AG04449 (cell line): ENCODE results near the gene PLEKHD1.

Experiments
- CTCF ChIA-PET: fragments of 350-600 bp; formaldehyde crosslinking; extraction: SDS; loops from one replicate; lab custom pipeline; 2021; ENCODE audit warnings: antibody characterized with exemption; lab: Yijun Ruan, JAX
- POLR2A ChIA-PET: fragments of 400-600, 350-600 bp; formaldehyde crosslinking; extraction: SDS; loops from one replicate; lab custom pipeline; 2020; ENCODE audit warnings: antibody characterized with exemption, inconsistent platforms; lab: Yijun Ruan, JAX
- DNase-seq: peaks from one replicate; pipeline ENCODE4 v3.0.0-alpha.2; 2010; ENCODE audit warnings: low read depth, low spot score
- H3K4me3 ChIP-seq: 2 replicates; pipeline ENCODE4 v1.5.1; 2011; ENCODE audit warnings: low read depth, mild to moderate bottlenecking, control low read depth, low read length
- CTCF ChIP-seq: IDR thresholded peaks from one replicate; pipeline ENCODE4 v1.5.1; 2011; ENCODE audit warnings: mild to moderate bottlenecking, moderate library complexity, low read length, control low read depth, inconsistent platforms; ENCODE audit not compliant: insufficient read depth; ENCODE audit errors: missing control alignments

The PLEKHD1 gene

GRCh38 chr14:69479696-69480095 is 4.8 kb upstream of the PLEKHD1 start:
- no peak overlapping the region for H3K4me3 ChIP-seq
- no peak for TF ChIP-seq CTCF
- ChIA-PET CTCF (interaction anchor here (0.8 to 0.9 kb wide), 2 partner anchors 20 to 56 kb away, joined by 3 read pairs; no protein-coding TSS in a partner anchor), POLR2A (no interaction called here)
- no peak for DNase-seq

GRCh38 chr14:69480136-69480535 is 4.4 kb upstream of the PLEKHD1 start:
- CTCF ChIA-PET = interaction anchor here (0.8 to 3.0 kb wide), 2 partner anchors 13 to 55 kb away, joined by 3 to 12 read pairs; no protein-coding TSS in a partner anchor
- H3K4me3 ChIP-seq = no peak overlapping the region
- DNase-seq = no peak
- POLR2A ChIA-PET = no interaction called here
- no peak for TF ChIP-seq CTCF

- POLR2A ChIA-PET = no interaction called here
- CTCF ChIA-PET = interaction anchor here (0.7 to 3.0 kb wide), 6 partner anchors 9 to 352 kb away, joined by 3 to 12 read pairs (median 4); no protein-coding TSS in a partner anchor
- no peak for DNase-seq
- H3K4me3 ChIP-seq = no peak overlapping the region
- no peak for TF ChIP-seq CTCF
These were observed 2.5 kb upstream of the PLEKHD1 start for GRCh38 chr14:69481815-69482568.

GRCh38 chr14:69483765-69484443 is 624 bp upstream of the PLEKHD1 start:
- DNase-seq = no peak
- ChIA-PET CTCF (no interaction called here), POLR2A (no interaction called here)

GRCh38 chr14:69485315-69485660 is 760 bp downstream of the PLEKHD1 start:
- ChIA-PET POLR2A (no interaction called here), CTCF (interaction anchor here (2.7 kb wide), 1 partner anchor 10 kb away, joined by 10 read pairs; no protein-coding TSS in a partner anchor)
- no peak for TF ChIP-seq CTCF
- no peak overlapping the region for H3K4me3 ChIP-seq
- DNase-seq = no peak

More at GRCh38 chr14:69483765-69484443, 624 bp upstream of the PLEKHD1 start:
- no peak overlapping the region for H3K4me3 ChIP-seq
- TF ChIP-seq CTCF = no peak

DNA sequence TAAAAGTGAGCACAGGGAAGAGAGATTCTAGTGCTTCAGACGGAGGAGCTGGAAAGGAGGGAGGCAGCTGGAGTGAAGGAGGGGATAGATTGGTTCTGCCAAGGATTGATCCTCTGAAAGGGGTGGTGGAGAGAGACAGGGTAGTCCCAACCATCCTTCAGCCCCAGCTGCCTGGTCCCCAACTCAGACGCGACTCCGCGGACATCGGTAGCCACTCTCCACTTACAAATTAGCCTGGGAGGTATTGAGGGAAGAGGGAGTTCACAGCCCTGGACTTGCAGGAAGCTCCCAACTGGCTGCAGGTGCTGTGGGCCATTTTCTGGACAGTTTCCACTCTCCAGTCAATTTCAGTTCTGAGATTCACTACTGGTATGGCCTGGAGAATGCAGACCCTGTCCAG is 1.2 kb downstream of the PLEKHD1 start:
- no peak overlapping the region for H3K4me3 ChIP-seq
- no peak for TF ChIP-seq CTCF
- CTCF ChIA-PET = interaction anchor here (2.7 kb wide), 1 partner anchor 11 kb away, joined by 10 read pairs; no protein-coding TSS in a partner anchor
- POLR2A ChIA-PET = no interaction called here
- no peak for DNase-seq
